HL-60 (cell line): ENCODE results near the gene GAST.

Source experiments
- DNase-seq, 2 experiments: peaks; one replicate each; pipeline ENCODE4 v3.0.0-alpha.2; 2010 to 2020; ENCODE audit warnings: low read depth in 1 of 2, low spot score in 1 of 2
- H3K27ac ChIP-seq: fragments of 250-450 bp; sonication (Bioruptor Pico); replicated peaks from 2 replicates; pipeline ENCODE4 v1.5.1; 2020; ENCODE audit warnings: mild to moderate bottlenecking, moderate library complexity
- H3K27me3 ChIP-seq: fragments of 250-450 bp; sonication (Bioruptor Pico); 2 replicates; pipeline ENCODE4 v1.5.1; 2021; ENCODE audit warnings: mild to moderate bottlenecking, moderate library complexity; ENCODE audit not compliant: insufficient read depth, poor library complexity, severe bottlenecking
- H3K4me3 ChIP-seq: replicated peaks from 2 replicates; pipeline ENCODE4 v1.5.1; 2011; ENCODE audit warnings: mild to moderate bottlenecking, control low read depth, low read length; ENCODE audit not compliant: insufficient read depth
- CTCF ChIP-seq: IDR thresholded peaks from one replicate; pipeline ENCODE4 v1.5.1; 2011; ENCODE audit warnings: low read length, control low read depth, inconsistent platforms; ENCODE audit not compliant: insufficient read depth
- GABPA ChIP-seq: IDR thresholded peaks from 2 replicates; pipeline ENCODE4 v1.6.1; 2012; ENCODE audit warnings: low read depth
- POLR2AphosphoS5 ChIP-seq: IDR thresholded peaks from 2 replicates; pipeline ENCODE4 v1.6.1; 2012; ENCODE audit warnings: low read depth
- REST ChIP-seq: IDR thresholded peaks from 2 replicates; pipeline ENCODE4 v1.6.1; 2012; ENCODE audit warnings: low read depth; ENCODE audit not compliant: insufficient replicate concordance
- SPI1 ChIP-seq: IDR thresholded peaks from 2 replicates; pipeline ENCODE4 v1.6.1; 2012; ENCODE audit warnings: low read depth, mild to moderate bottlenecking, borderline replicate concordance

GAST gene

GRCh38 chr17:41722231-41722630 is 10.1 kb downstream of the GAST start:
- no peaks in the 10 kb centered on the region for H3K27me3 ChIP-seq
- no peak overlapping the region for H3K4me3 ChIP-seq
- no peak overlapping the region for H3K27ac ChIP-seq
- DNase-seq, result no peak
- TF ChIP-seq GABPA, result no peak
- no peak for TF ChIP-seq POLR2AphosphoS5
- no peak for TF ChIP-seq REST

- H3K27me3 ChIP-seq, result no peaks in the 10 kb centered on the region
- H3K4me3 ChIP-seq, result no peak overlapping the region
- no peak for TF ChIP-seq GABPA
- TF ChIP-seq POLR2AphosphoS5, result no peak
- no peak for DNase-seq
- H3K27ac ChIP-seq, result no peak overlapping the region
Observed at GRCh38 chr17:41723801-41724475, 11.8 kb downstream of the GAST start.

- TF ChIP-seq REST (no peak), SPI1 (no peak), CTCF (no peak), GABPA (no peak), POLR2AphosphoS5 (no peak)
- Histone ChIP-seq H3K27me3 (no peaks in the 10 kb centered on the region), H3K27ac (no peak overlapping the region), H3K4me3 (no peak overlapping the region)
- DNase-seq, result no peak
Observed at GRCh38 chr17:41724476-41725050, 12.4 kb downstream of the GAST start.

- TF ChIP-seq SPI1, result no peak
- DNase-seq, result no peak
- H3K27me3 ChIP-seq, result no peaks in the 10 kb centered on the region
- no peak overlapping the region for H3K4me3 ChIP-seq
- no peak overlapping the region for H3K27ac ChIP-seq
Observed at GRCh38 chr17:41725134-41725533, 13.0 kb downstream of the GAST start.

GRCh38 chr17:41728056-41728455 is 15.9 kb downstream of the GAST start:
- H3K4me3 ChIP-seq, result no peak overlapping the region
- peaks cover 13% of the 10 kb centered on the region for H3K27me3 ChIP-seq
- H3K27ac ChIP-seq, result no peak overlapping the region
- TF ChIP-seq REST (no peak), CTCF (no peak), SPI1 (no peak), POLR2AphosphoS5 (no peak), GABPA (no peak)
- no peak for DNase-seq
